GM12891 (cell line): Measurements from ENCODE around the gene GALNT13.

Experiments
- DNase-seq: peaks from one replicate; pipeline ENCODE4 v3.0.0; 2011; ENCODE audit warnings: low spot score; ENCODE audit not compliant: insufficient read length
- FAIRE-seq: peaks from 2 replicates; lab custom pipeline; 2011; peaks lifted over from hg19 to GRCh38; lab: Jason Lieb, UNC
- PAX5 ChIP-seq: IDR thresholded peaks from 2 replicates; pipeline ENCODE4 v1.6.1; 2011; ENCODE audit warnings: low read length, moderate library complexity, mild to moderate bottlenecking; ENCODE audit not compliant: insufficient read depth, severe bottlenecking
- POLR2A ChIP-seq: IDR thresholded peaks from 2 replicates; pipeline ENCODE4 v1.6.1; 2011; ENCODE audit warnings: low read depth, low read length, control low read depth
- POLR2AphosphoS5 ChIP-seq: IDR thresholded peaks from 2 replicates; pipeline ENCODE4 v1.6.1; 2011; ENCODE audit warnings: low read depth, low read length, control low read depth
- POU2F2 ChIP-seq: IDR thresholded peaks from 2 replicates; pipeline ENCODE4 v1.6.1; 2011; ENCODE audit warnings: low read depth, mild to moderate bottlenecking, control low read depth, low read length, moderate library complexity
- SPI1 ChIP-seq: IDR thresholded peaks from 2 replicates; pipeline ENCODE4 v1.6.1; 2011; ENCODE audit warnings: low read depth, low read length, control low read depth
- TAF1 ChIP-seq: IDR thresholded peaks from 2 replicates; pipeline ENCODE4 v1.6.1; 2011; ENCODE audit warnings: low read depth, low read length, control low read depth

Gene GALNT13

DNA sequence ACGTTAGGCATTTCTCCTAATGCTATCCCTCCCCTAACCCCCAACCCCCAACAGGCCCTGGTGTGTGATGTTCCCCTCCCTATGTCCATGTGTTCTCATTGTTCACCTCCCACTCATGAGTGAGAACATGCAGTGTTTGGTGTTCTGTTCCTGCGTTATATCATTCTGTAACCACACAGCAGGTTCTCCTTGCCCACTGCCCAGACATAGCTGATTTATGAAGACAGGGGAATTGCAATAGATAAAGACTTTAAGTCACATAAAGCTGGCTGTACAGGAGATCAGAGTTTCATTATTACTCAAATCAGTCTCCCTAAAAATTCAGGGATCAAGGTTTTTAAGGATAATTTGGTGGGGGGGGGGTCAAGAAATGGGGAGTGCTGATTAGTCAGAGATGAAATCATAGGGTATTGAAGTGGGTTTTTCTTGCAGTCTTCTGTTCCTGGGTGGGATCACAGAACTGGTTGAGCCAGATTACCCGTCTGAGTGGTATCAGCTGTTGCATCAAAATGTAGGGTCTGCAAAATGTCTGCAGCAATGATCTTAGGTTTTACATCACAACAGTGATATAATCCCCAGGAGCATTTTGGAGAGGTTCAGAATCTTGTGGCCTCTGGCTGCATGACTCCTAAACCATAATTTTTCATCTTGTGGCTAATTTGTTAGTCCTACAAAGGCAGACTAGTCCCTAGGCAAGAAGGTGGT lies 434.7 kb downstream of the GALNT13 start:
- FAIRE-seq (no peak), DNase-seq (no peak)
- TF ChIP-seq SPI1 (no peak), POU2F2 (no peak), POLR2A (no peak), TAF1 (no peak)

GRCh38 chr2:154307007-154307406 lies 435.3 kb downstream of the GALNT13 start:
- FAIRE-seq (no peak), DNase-seq (no peak)
- TF ChIP-seq TAF1 (no peak), POU2F2 (no peak), POLR2AphosphoS5 (no peak), PAX5 (no peak), SPI1 (no peak), POLR2A (no peak)

DNA sequence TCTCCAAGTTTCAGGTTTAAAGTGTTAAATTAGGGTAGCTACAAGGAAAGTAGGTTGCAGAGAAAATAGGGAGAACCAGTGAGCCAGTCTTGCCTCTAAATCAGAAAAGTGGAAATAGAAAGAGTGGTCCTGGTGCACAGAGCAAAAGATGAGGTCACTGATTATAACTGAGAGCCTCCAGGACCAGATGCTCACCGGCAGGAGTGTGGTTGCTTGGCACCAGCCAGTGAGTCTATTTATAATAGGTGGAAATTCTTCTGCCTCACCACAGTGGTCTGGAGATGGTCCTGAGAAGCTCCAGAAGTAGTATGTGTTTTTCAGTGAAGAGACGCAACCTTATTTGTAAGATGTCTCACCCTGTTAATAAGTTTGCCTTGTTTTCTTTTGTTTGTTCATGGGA lies 452.9 kb downstream of the GALNT13 start:
- no peak for DNase-seq
- TF ChIP-seq PAX5: no peak
- no peak for TF ChIP-seq POLR2AphosphoS5
- no peak for TF ChIP-seq TAF1
- no peak for TF ChIP-seq SPI1
- TF ChIP-seq POU2F2: no peak
- TF ChIP-seq POLR2A: no peak
- FAIRE-seq: no peak

DNA sequence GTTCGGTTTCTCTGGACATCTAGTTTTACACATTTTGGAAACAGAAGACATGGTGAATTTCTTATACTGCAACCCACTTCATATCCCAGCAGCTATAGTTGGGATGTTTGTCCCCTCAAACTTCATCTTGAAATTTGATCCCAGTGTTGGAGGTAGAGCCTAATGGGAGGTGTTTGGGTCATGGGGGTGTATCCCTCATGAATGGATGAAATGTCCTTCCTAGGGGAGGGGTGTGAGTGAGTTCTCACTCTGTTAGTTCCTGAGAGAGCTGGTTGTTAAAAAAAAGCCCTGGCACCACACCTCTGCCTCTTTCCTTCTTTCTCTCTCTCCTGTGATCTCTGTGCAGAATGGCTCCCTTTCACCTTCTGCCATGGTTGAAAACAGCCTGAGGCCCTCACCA lies 457.8 kb downstream of the GALNT13 start:
- FAIRE-seq (no peak), DNase-seq (no peak)
- TF ChIP-seq POU2F2 (no peak), POLR2A (no peak), TAF1 (no peak), POLR2AphosphoS5 (no peak), SPI1 (no peak), PAX5 (no peak)

- no peak for TF ChIP-seq POLR2A
- DNase-seq (no peak), FAIRE-seq (no peak)
These were observed 460.1 kb downstream of the GALNT13 start for GRCh38 chr2:154331784-154332183.

- TF ChIP-seq PAX5: no peak
- TF ChIP-seq POLR2A: no peak
- TF ChIP-seq POLR2AphosphoS5: no peak
These were observed 464.5 kb downstream of the GALNT13 start for GRCh38 chr2:154336201-154336600.

GRCh38 chr2:154338352-154338967 lies 466.7 kb downstream of the GALNT13 start:
- FAIRE-seq (no peak), DNase-seq (no peak)
- TF ChIP-seq PAX5 (no peak), POU2F2 (no peak), POLR2AphosphoS5 (no peak), SPI1 (no peak), TAF1 (no peak), POLR2A (no peak)

More at GRCh38 chr2:154336201-154336600, 464.5 kb downstream of the GALNT13 start:
- FAIRE-seq (no peak), DNase-seq (no peak)

- no peak for TF ChIP-seq POLR2A
- no peak for TF ChIP-seq PAX5
- no peak for TF ChIP-seq POU2F2
- no peak for TF ChIP-seq POLR2AphosphoS5
- TF ChIP-seq TAF1: no peak
- TF ChIP-seq SPI1: no peak
- FAIRE-seq: no peak
- DNase-seq: no peak
These were observed 471.6 kb downstream of the GALNT13 start for GRCh38 chr2:154343282-154343681.

GRCh38 chr2:154350911-154351310 lies 479.2 kb downstream of the GALNT13 start:
- TF ChIP-seq POLR2AphosphoS5 (no peak), POLR2A (no peak), PAX5 (no peak), TAF1 (no peak), POU2F2 (no peak), SPI1 (no peak)
- no peak for DNase-seq
- FAIRE-seq: no peak

- no peak for FAIRE-seq
These were observed 489.6 kb downstream of the GALNT13 start for GRCh38 chr2:154361276-154361675.

More at GRCh38 chr2:154361276-154361675, 489.6 kb downstream of the GALNT13 start:
- DNase-seq: no peak
- no peak for TF ChIP-seq PAX5
- TF ChIP-seq POLR2A: no peak
- TF ChIP-seq SPI1: no peak
